Neuron (in vitro differentiated cells): ENCODE results near the gene C20orf202.
"Not testable (repeated sequence)": the region's sequence is repeated elsewhere in the genome, so short reads cannot be mapped to it uniquely, and the experiment has no call there.

Experiments
- H2AFZ ChIP-seq: one replicate; pipeline ENCODE4 v1.6.1; 2013; ENCODE audit warnings: low read depth, mild to moderate bottlenecking, inconsistent platforms, low read length, moderate library complexity
- H3K27me3 ChIP-seq: one replicate; pipeline ENCODE4 v1.6.1; 2013; ENCODE audit warnings: low read length; ENCODE audit not compliant: insufficient read depth
- H3K36me3 ChIP-seq: one replicate; pipeline ENCODE4 v1.6.1; 2013; ENCODE audit warnings: low read length; ENCODE audit not compliant: insufficient read depth
- H3K4me1 ChIP-seq: one replicate; pipeline ENCODE4 v1.6.1; 2013; ENCODE audit warnings: low read length; ENCODE audit not compliant: insufficient read depth
- H3K4me3 ChIP-seq: 2 replicates; pipeline ENCODE4 v1.5.1; 2013; ENCODE audit warnings: mild to moderate bottlenecking, low read length, moderate library complexity
- H3K9me3 ChIP-seq: one replicate; pipeline ENCODE4 v1.6.1; 2013; ENCODE audit warnings: low read length

Gene C20orf202

GRCh38 chr20:1216527-1217427 is 13.5 kb downstream of the C20orf202 start:
- H3K36me3 ChIP-seq, H3K9me3 ChIP-seq, H3K4me3 ChIP-seq, H2AFZ ChIP-seq, H3K4me1 ChIP-seq: not testable (repeated sequence)
- peaks cover 16% of the 10 kb centered on the region for H3K27me3 ChIP-seq

DNA sequence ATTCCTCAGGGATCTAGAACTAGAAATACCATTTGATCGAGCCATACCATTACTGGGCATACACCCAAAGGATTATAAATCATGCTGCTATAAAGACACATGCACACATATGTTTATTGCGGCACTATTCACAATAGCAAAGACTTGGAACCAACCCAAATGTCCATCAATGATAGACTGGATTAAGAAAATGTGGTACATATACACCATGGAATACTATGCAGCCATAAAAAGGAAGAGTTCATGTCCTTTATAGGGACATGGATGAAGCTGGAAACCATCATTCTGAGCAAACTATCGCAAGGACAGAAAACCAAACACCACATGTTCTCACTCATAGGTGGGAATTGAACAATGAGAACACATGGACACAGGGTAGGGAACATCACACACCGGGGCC is 19.5 kb downstream of the C20orf202 start:
- not testable (repeated sequence) for H2AFZ ChIP-seq, H3K4me1 ChIP-seq, H3K4me3 ChIP-seq, H3K36me3 ChIP-seq, H3K9me3 ChIP-seq
- peaks cover 12% of the 10 kb centered on the region for H3K27me3 ChIP-seq

DNA sequence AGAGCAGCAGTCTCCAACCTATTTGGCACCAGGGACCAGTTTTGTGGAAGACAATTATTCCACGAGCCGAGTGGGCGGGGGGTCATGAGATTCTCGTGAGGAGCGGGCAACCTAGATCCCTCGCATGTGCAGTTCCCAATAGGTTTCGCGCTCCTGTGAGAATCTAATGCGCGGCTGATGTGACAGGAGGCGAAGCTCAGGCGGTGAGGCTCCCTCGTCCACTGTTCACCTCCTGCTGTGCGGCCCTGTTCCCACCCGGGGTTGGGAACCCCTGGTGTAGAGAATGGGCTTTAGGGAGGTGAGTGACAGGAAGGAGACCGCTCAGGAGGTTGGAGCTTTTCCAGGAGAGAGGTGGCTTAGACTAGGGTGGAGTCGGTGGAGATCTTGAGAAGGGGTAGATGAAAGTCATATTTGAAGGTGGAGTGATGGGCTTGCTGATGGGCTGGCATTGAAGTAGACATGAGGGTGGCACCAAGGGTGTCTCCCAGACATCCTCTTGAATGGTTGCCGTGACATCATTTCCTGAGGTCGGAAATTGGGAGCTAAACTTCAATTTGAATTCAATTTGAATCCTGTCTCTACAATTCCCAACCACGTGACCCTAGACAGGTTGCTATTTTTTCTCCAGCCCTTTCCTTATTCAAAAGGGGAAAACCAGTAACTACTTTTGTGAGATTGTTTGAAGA is 21.1 kb downstream of the C20orf202 start:
- no peaks in the 10 kb centered on the region for H3K36me3 ChIP-seq
- H3K4me1 ChIP-seq = no peaks in the 10 kb centered on the region
- no peak overlapping the region for H2AFZ ChIP-seq
- no peaks in the 10 kb centered on the region for H3K9me3 ChIP-seq
- H3K27me3 ChIP-seq = peaks cover 19% of the 10 kb centered on the region
- no peak overlapping the region for H3K4me3 ChIP-seq

GRCh38 chr20:1225263-1225782 is 22.1 kb downstream of the C20orf202 start:
- no peaks in the 10 kb centered on the region for H3K36me3 ChIP-seq

GRCh38 chr20:1225783-1226654 is 22.8 kb downstream of the C20orf202 start, which contains the start of gene RAD21L1:
Gene RAD21L1 (plus strand): TSS chr20:1226044. CDS start chr20:1228454, 2,410 bp downstream.
- Histone ChIP-seq H3K9me3 (no peaks in the 10 kb centered on the region), H3K36me3 (no peaks in the 10 kb centered on the region), H2AFZ (peak within 1 kb of the TSS; percentile 90), H3K4me1 (no peaks in the 10 kb centered on the region), H3K27me3 (peaks cover 25% of the 10 kb centered on the region), H3K4me3 (peak within 1 kb of the TSS; percentile 42)

More at GRCh38 chr20:1225263-1225782, 22.1 kb downstream of the C20orf202 start:
- Histone ChIP-seq H3K4me1 (no peaks in the 10 kb centered on the region), H3K4me3 (peak overlapping the region; percentile 35), H3K9me3 (no peaks in the 10 kb centered on the region), H2AFZ (no peak overlapping the region), H3K27me3 (peaks cover 25% of the 10 kb centered on the region)

DNA sequence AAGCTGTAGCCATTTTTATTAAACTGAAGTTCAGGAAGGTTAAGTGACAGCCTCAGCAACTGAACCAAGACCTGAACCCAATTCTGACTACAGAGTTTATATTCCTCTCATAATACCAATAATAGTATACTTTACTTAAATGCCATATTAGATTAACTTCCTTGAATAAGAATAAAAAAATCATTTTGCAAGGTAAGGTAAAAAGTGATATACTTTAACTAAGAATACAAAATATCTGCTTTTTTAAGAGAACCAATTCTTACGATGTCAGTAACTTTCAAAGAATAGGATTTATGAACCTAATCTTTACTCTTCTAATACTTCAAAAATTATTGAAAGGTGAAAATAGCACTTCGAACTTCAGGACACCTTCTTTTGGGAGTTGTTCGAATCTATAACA is 26.3 kb downstream of the C20orf202 start:
- peaks cover 42% of the 10 kb centered on the region for H3K27me3 ChIP-seq
- no peaks in the 10 kb centered on the region for H3K9me3 ChIP-seq
- no peak overlapping the region for H3K4me3 ChIP-seq
- H2AFZ ChIP-seq = no peak overlapping the region
- H3K36me3 ChIP-seq = no peaks in the 10 kb centered on the region
- H3K4me1 ChIP-seq = no peaks in the 10 kb centered on the region

- peaks cover 35% of the 10 kb centered on the region for H3K27me3 ChIP-seq
Observed at GRCh38 chr20:1232286-1233111, 29.2 kb downstream of the C20orf202 start.

GRCh38 chr20:1240549-1240948 is 37.3 kb downstream of the C20orf202 start:
- Histone ChIP-seq H3K4me1 (peaks cover 15% of the 10 kb centered on the region), H2AFZ (no peak overlapping the region), H3K4me3 (no peak overlapping the region), H3K9me3 (no peaks in the 10 kb centered on the region), H3K36me3 (no peaks in the 10 kb centered on the region), H3K27me3 (peaks cover 19% of the 10 kb centered on the region)

More at GRCh38 chr20:1232286-1233111, 29.2 kb downstream of the C20orf202 start:
- no peaks in the 10 kb centered on the region for H3K4me1 ChIP-seq
- no peaks in the 10 kb centered on the region for H3K36me3 ChIP-seq
- H3K9me3 ChIP-seq = no peaks in the 10 kb centered on the region
- H3K4me3 ChIP-seq = no peak overlapping the region
- H2AFZ ChIP-seq = no peak overlapping the region

DNA sequence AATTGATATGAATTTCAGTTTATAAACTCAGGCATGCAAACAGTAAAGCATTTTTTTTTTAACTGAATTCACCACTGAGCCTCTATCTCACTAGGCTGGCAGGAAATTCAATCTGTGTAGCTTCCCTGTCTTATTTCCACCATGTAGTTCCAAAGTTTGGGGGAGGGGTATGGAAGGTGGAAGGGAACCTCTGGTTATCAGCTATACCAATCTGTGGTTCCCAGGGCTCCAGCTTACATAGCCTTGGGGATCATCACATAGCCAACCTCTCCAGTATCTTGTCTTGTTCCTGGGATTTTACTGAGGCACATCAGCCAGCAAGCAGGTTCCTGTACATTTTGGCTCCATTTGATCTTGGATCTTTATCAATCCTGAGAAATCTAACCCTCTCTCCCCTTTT is 38.2 kb downstream of the C20orf202 start:
- H3K36me3 ChIP-seq = no peaks in the 10 kb centered on the region
- peaks cover 15% of the 10 kb centered on the region for H3K4me1 ChIP-seq
- peaks cover 20% of the 10 kb centered on the region for H3K27me3 ChIP-seq
- H3K4me3 ChIP-seq = no peak overlapping the region
- H3K9me3 ChIP-seq = no peaks in the 10 kb centered on the region
- no peak overlapping the region for H2AFZ ChIP-seq

GRCh38 chr20:1242099-1242498 is 38.8 kb downstream of the C20orf202 start:
- Histone ChIP-seq H3K36me3 (no peaks in the 10 kb centered on the region), H3K4me3 (no peak overlapping the region), H3K4me1 (peaks cover 15% of the 10 kb centered on the region), H2AFZ (no peak overlapping the region), H3K9me3 (no peaks in the 10 kb centered on the region), H3K27me3 (peaks cover 20% of the 10 kb centered on the region)

GRCh38 chr20:1242530-1242929 is 39.3 kb downstream of the C20orf202 start:
- no peak overlapping the region for H3K4me3 ChIP-seq
- H3K36me3 ChIP-seq = no peaks in the 10 kb centered on the region
- H3K4me1 ChIP-seq = peaks cover 15% of the 10 kb centered on the region
- no peaks in the 10 kb centered on the region for H3K9me3 ChIP-seq
- no peak overlapping the region for H2AFZ ChIP-seq
- H3K27me3 ChIP-seq = peaks cover 23% of the 10 kb centered on the region

- Histone ChIP-seq H2AFZ (no peak overlapping the region), H3K27me3 (peaks cover 25% of the 10 kb centered on the region)
Observed at GRCh38 chr20:1245578-1245977, 42.3 kb downstream of the C20orf202 start.

More at GRCh38 chr20:1245578-1245977, 42.3 kb downstream of the C20orf202 start:
- H3K9me3 ChIP-seq = no peaks in the 10 kb centered on the region
- H3K4me1 ChIP-seq = peaks cover 11% of the 10 kb centered on the region
- H3K4me3 ChIP-seq = no peak overlapping the region
- no peaks in the 10 kb centered on the region for H3K36me3 ChIP-seq
